ENCODE measurements around the gene TRIM68.

- no peak for TF ChIP-seq CTCF (IDR thresholded peaks at IDR 0.05)
- no peak for TF ChIP-seq POLR2AphosphoS5 (IDR thresholded peaks at IDR 0.05)
- no peak for TF ChIP-seq POLR2A (IDR thresholded peaks at IDR 0.05)
- TF ChIP-seq EP300 (IDR thresholded peaks at IDR 0.05): no peak
Measured at GRCh38 chr11:4559527-4560440, 48.2 kb downstream of the TRIM68 start.
